Mammary epithelial cell (primary cell): ENCODE measurements around the gene ROGDI.

ENCODE experiments used
- EZH2 ChIP-seq: IDR thresholded peaks from 2 replicates; pipeline ENCODE4 v1.6.1; 2012; ENCODE audit warnings: low read length, inconsistent platforms, borderline replicate concordance
- TF ChIP-seq, protein P1 (sequence below), 2 donors: IDR thresholded peaks in 1 of 2; conservative IDR thresholded peaks in 1 of 2; 2 replicates each; pipeline ENCODE4 v1.5.1; 2011 to 2012; ENCODE audit warnings: inconsistent platforms in 2 of 2, low read length in 2 of 2, mild to moderate bottlenecking in 2 of 2, control low read depth in 1 of 2, low read depth in 1 of 2; ENCODE audit not compliant: insufficient read depth in 1 of 2; ENCODE audit errors: extremely low read depth in 1 of 2

DNA sequence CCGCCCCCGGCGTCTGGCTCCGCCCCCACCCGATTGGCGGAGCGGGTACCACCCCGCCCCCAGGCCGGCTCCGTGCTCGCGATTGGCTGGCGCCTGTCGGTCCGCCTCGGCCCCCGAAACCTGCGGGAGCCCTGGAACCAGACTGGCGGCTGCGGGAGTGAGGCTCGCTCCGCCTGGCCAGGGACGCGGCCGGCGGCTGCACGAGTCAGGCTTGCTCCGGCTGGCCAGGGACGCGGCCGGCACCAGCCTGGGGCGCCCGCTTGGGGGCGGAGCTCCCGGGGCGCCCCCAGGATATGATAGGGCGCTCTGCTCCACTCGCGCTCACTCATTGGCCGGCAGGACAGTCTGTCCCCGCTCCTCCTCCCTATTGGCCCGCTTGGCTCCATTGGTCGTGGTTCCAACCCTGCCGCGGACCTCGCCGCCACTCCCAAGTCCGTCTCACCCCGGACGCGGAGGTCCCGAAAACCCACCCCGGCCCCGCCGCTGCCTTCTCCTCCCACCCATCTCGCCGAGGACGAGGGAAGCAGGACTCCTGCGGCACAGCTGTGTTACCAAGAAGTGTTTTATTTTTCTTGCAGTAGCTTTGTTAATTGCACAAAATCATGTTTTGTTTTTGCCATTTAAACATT, 340 bp upstream of the ROGDI start:
- TF ChIP-seq, protein P1, sequence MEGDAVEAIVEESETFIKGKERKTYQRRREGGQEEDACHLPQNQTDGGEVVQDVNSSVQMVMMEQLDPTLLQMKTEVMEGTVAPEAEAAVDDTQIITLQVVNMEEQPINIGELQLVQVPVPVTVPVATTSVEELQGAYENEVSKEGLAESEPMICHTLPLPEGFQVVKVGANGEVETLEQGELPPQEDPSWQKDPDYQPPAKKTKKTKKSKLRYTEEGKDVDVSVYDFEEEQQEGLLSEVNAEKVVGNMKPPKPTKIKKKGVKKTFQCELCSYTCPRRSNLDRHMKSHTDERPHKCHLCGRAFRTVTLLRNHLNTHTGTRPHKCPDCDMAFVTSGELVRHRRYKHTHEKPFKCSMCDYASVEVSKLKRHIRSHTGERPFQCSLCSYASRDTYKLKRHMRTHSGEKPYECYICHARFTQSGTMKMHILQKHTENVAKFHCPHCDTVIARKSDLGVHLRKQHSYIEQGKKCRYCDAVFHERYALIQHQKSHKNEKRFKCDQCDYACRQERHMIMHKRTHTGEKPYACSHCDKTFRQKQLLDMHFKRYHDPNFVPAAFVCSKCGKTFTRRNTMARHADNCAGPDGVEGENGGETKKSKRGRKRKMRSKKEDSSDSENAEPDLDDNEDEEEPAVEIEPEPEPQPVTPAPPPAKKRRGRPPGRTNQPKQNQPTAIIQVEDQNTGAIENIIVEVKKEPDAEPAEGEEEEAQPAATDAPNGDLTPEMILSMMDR (conservative IDR thresholded peaks at IDR 0.05 in 1 of 2, IDR thresholded peaks at IDR 0.05 in 1 of 2; ENCODE audit: extremely low read depth in 1 of 2, insufficient read depth in 1 of 2, low read depth in 1 of 2, low read length in 2 of 2) = no peak
- TF ChIP-seq EZH2 = no peak
